G401.6 (cell line): ENCODE data around the gene NUTF2.
"Not testable (repeated sequence)": the region's sequence is repeated elsewhere in the genome, so short reads cannot be mapped to it uniquely, and the experiment has no call there.

Experiments used
- FAIRE-seq: peaks from 2 replicates; lab custom pipeline; 2012; peaks lifted over from hg19 to GRCh38; lab: Jason Lieb, UNC

Gene NUTF2

GRCh38 chr16:67885976-67886375, 39.2 kb downstream of the NUTF2 start:
- no peak for FAIRE-seq

GRCh38 chr16:67886387-67886786, 39.7 kb downstream of the NUTF2 start:
- no peak for FAIRE-seq

- no peak for FAIRE-seq
Measured at GRCh38 chr16:67888331-67888730, 41.6 kb downstream of the NUTF2 start.

GRCh38 chr16:67892375-67892774, 45.6 kb downstream of the NUTF2 start:
- FAIRE-seq = no peak

GRCh38 chr16:67892899-67893742, 46.4 kb downstream of the NUTF2 start, which contains the start of gene PSKH1:
TSS of gene PSKH1 (plus strand) at chr16:67893254. CDS start at chr16:67908750, 15,496 bp downstream.
- peak; percentile 80 for FAIRE-seq

GRCh38 chr16:67893743-67894399, 47.1 kb downstream of the NUTF2 start:
- no peak for FAIRE-seq

- FAIRE-seq = no peak
Measured at GRCh38 chr16:67897231-67897630, 50.5 kb downstream of the NUTF2 start.

GRCh38 chr16:67901734-67902133, 55.0 kb downstream of the NUTF2 start:
- no peak for FAIRE-seq

- no peak for FAIRE-seq
Measured at GRCh38 chr16:67902831-67903230, 56.1 kb downstream of the NUTF2 start.

- FAIRE-seq = no peak
Measured at GRCh38 chr16:67907397-67908180, 60.9 kb downstream of the NUTF2 start.

GRCh38 chr16:67909056-67909742, 62.5 kb downstream of the NUTF2 start:
- no peak for FAIRE-seq

GRCh38 chr16:67910158-67910557, 63.4 kb downstream of the NUTF2 start:
- FAIRE-seq = no peak

GRCh38 chr16:67914758-67915495, 68.2 kb downstream of the NUTF2 start:
- no peak for FAIRE-seq

GRCh38 chr16:67915496-67915769, 68.7 kb downstream of the NUTF2 start:
- not testable (repeated sequence) for FAIRE-seq

GRCh38 chr16:67915831-67916723, 69.3 kb downstream of the NUTF2 start:
- no peak for FAIRE-seq

- no peak for FAIRE-seq
Measured at GRCh38 chr16:67917140-67917851, 70.6 kb downstream of the NUTF2 start.

GRCh38 chr16:67917852-67918236, 71.1 kb downstream of the NUTF2 start:
- no peak for FAIRE-seq

GRCh38 chr16:67919622-67920221, 73.0 kb downstream of the NUTF2 start:
- no peak for FAIRE-seq
